ENCODE data around the gene UQCR10.

UQCR10 gene

DNA sequence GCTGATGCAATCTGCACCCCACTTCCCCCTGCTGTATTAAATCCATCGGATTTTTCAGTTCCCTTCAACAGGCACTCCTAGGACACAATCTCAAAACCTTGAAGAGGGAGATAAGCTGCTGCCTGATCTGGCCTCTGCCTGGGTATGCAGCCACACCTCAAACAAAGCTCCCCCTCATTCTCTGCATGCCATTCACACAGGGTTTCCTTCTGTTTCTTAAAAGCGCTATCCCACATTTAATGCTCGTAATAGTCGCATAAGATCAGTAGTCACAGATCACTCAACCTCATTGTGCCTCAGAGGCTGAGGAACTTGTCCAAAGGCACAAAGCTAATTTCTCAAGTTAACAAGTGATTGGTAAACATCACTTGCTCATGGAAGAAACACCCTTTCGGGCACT, 34.0 kb downstream of the UQCR10 start:
- Histone ChIP-seq H3K36me3 (ENCODE audit: insufficient read depth, low read length) (peaks cover 81% of the 10 kb centered on the region), H3K9me3 (ENCODE audit: low read length) (no peaks in the 10 kb centered on the region), H3K4me1 (ENCODE audit: insufficient read depth, low read length) (no peaks in the 10 kb centered on the region), H3K4me3 (ENCODE audit: low read length) (no peak overlapping the region), H2AFZ (ENCODE audit: low read depth, low read length) (no peak overlapping the region), H3K27me3 (ENCODE audit: insufficient read depth, low read length) (no peaks in the 10 kb centered on the region)

DNA sequence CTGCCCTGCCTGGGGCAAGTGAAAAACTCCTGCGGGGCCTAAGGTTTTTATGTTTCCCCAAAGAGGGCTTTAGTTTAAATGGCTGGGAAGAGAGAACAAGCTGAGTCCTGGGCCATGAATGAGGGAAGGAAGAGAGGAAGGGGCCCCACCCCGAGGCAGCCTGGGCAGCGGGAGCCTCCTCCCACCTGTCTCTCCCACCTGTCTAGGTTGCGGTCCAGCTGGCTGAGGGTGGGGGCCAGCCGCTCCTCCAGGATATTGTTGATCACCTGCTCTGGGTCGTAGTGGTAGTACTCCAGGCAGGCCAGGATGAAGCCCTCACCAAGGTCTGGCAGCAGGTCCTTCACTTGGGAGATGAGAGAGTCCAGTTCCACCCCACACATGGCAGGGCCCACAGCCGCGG, 34.6 kb downstream of the UQCR10 start:
- Histone ChIP-seq H3K4me3 (ENCODE audit: low read length) (no peak overlapping the region), H3K27me3 (ENCODE audit: insufficient read depth, low read length) (no peaks in the 10 kb centered on the region), H3K9me3 (ENCODE audit: low read length) (no peaks in the 10 kb centered on the region), H3K36me3 (ENCODE audit: insufficient read depth, low read length) (peaks cover 81% of the 10 kb centered on the region), H3K4me1 (ENCODE audit: insufficient read depth, low read length) (no peaks in the 10 kb centered on the region), H2AFZ (ENCODE audit: low read depth, low read length) (no peak overlapping the region)

DNA sequence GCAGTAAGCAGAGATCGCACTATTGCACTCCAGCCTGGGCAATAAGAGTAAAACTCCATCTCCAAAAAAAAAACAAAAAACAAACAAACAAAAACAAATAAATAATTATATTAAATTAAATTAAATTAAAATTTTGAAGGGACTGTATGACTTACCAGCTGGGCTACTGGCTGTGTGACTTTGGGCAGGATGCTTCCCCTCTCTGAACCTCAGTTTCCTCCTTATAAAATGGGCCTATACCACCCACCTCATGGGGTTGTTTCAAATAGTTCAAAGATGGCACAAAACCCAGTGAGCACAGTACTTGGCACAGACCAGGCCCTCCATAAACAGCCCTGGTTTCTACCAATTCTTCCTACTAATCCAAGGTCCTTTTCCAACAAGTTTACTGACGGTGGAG, 36.0 kb downstream of the UQCR10 start:
- H3K4me3 ChIP-seq (ENCODE audit: low read length) = no peak overlapping the region
- H3K36me3 ChIP-seq (ENCODE audit: insufficient read depth, low read length) = peaks cover 82% of the 10 kb centered on the region

DNA sequence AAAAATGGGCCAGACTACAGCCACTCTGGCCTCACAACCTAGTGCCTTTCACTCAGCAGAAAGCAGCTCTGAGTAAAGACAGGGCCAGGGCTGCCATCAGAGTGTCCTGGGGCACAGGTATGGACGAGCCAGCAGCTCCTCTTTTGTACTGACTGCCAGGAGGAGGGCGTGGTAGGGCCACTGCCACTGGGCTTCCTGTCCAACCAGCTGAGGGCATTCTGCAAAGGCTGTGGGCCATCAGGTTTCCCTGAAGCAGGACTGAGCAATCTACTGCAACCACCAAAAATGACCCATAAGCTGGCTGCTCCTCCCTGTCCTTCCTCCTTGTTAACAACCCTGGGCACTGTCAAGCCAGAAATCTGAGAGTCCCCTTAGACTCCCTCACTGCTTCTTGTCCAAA, 37.8 kb downstream of the UQCR10 start:
- Histone ChIP-seq H3K4me3 (ENCODE audit: low read length) (no peak overlapping the region), H3K36me3 (ENCODE audit: insufficient read depth, low read length) (peaks cover 73% of the 10 kb centered on the region), H3K4me1 (ENCODE audit: insufficient read depth, low read length) (no peaks in the 10 kb centered on the region), H3K9me3 (ENCODE audit: low read length) (no peaks in the 10 kb centered on the region), H3K27me3 (ENCODE audit: insufficient read depth, low read length) (no peaks in the 10 kb centered on the region), H2AFZ (ENCODE audit: low read depth, low read length) (no peak overlapping the region)

More for the DNA sequence above, 36.0 kb downstream of the UQCR10 start:
- H3K9me3 ChIP-seq (ENCODE audit: low read length) = no peaks in the 10 kb centered on the region
- H3K4me1 ChIP-seq (ENCODE audit: insufficient read depth, low read length) = no peaks in the 10 kb centered on the region
- no peak overlapping the region for H2AFZ ChIP-seq (ENCODE audit: low read depth, low read length)
- H3K27me3 ChIP-seq (ENCODE audit: insufficient read depth, low read length) = no peaks in the 10 kb centered on the region

DNA sequence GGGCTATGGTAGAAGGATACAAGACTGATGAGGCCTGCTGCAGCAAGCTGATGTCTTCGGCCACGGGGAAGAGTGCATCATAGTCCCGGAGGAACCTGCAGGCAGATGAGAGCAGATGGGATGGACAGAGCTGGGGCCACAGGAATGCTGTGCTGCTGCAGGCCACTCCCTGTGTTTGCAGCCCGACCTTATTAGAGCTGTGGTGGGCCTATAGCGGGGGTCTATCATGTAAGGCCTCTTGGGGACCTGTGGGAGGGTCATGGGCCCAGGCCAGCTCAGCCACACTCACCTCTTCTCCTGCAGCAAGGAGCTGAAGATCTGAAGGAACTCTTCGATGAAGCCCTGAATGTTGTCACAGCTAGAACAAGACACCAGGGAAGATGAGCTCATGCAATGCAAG, 39.0 kb downstream of the UQCR10 start:
- no peaks in the 10 kb centered on the region for H3K4me1 ChIP-seq (ENCODE audit: insufficient read depth, low read length)
- no peaks in the 10 kb centered on the region for H3K9me3 ChIP-seq (ENCODE audit: low read length)
- peaks cover 68% of the 10 kb centered on the region for H3K36me3 ChIP-seq (ENCODE audit: insufficient read depth, low read length)
- H3K4me3 ChIP-seq (ENCODE audit: low read length) = no peak overlapping the region
- H3K27me3 ChIP-seq (ENCODE audit: insufficient read depth, low read length) = no peaks in the 10 kb centered on the region
- H2AFZ ChIP-seq (ENCODE audit: low read depth, low read length) = no peak overlapping the region

DNA sequence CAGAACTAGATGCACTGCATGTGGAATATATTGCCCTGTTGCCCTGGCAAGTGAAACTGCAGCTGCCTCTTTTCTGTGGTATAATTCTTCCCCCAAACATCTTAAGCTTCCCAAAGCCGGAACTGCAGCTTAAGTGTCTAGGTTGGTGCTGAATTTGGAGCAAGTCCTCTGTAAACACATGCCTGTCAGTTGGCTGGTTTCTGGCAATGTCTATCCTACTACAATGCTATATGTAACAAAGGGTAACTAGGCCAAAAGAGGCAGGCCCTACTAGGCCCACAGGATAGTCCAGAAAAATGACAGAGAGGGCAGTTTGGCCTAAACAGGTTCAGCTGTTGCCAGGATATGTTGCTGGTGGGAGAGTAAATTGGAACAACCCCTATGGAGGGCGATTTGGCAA, 43.0 kb downstream of the UQCR10 start:
- H3K36me3 ChIP-seq (ENCODE audit: insufficient read depth, low read length) = peaks cover 71% of the 10 kb centered on the region
- H3K9me3 ChIP-seq (ENCODE audit: low read length) = no peaks in the 10 kb centered on the region
- no peak overlapping the region for H2AFZ ChIP-seq (ENCODE audit: low read depth, low read length)
- no peak overlapping the region for H3K4me3 ChIP-seq (ENCODE audit: low read length)
- H3K27me3 ChIP-seq (ENCODE audit: insufficient read depth, low read length) = no peaks in the 10 kb centered on the region
- no peaks in the 10 kb centered on the region for H3K4me1 ChIP-seq (ENCODE audit: insufficient read depth, low read length)

DNA sequence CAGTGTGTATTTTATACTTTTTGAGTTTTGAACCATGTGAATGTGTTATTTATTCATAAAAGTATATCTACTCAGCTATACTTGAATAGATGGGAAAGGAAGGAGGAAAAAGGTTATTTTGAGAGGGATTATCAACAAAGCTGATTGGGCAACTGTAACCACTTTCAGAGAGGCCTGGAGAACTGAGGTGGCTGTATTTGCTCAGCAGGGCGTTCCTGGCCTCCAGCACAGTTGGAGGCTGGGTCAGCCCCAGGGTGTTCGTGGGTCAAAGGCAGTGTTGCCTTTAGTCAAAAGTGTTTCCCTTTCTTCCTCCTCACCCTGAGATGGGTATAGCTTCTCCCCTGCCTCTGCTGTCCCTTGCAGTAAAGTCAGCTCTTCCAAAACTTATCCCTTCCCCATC, 44.2 kb downstream of the UQCR10 start:
- Histone ChIP-seq H2AFZ (ENCODE audit: low read depth, low read length) (no peak overlapping the region), H3K27me3 (ENCODE audit: insufficient read depth, low read length) (no peaks in the 10 kb centered on the region), H3K4me3 (ENCODE audit: low read length) (no peak overlapping the region), H3K9me3 (ENCODE audit: low read length) (no peaks in the 10 kb centered on the region), H3K36me3 (ENCODE audit: insufficient read depth, low read length) (peaks cover 73% of the 10 kb centered on the region), H3K4me1 (ENCODE audit: insufficient read depth, low read length) (no peaks in the 10 kb centered on the region)

DNA sequence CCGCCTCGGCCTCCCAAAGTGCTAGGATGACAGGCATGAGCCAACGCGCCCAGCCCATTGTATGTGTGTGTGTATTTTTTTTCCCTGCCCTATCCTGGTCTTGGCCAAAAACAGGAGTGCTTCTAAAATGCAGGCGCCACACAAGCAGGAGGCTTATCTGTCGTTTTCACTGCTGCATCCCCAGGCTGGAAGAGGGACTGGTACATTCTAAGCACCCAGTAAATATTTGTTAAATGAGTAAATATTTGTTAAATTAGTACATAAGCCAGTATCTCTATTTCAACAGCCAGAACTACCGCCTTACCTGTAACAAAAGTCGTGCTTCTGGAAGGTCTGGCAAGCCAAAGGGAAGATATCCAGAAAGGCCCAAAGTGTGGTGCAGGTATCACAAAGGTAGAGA, 46.0 kb downstream of the UQCR10 start:
- H3K4me1 ChIP-seq (ENCODE audit: insufficient read depth, low read length) = no peaks in the 10 kb centered on the region
- H2AFZ ChIP-seq (ENCODE audit: low read depth, low read length) = no peak overlapping the region
- peaks cover 70% of the 10 kb centered on the region for H3K36me3 ChIP-seq (ENCODE audit: insufficient read depth, low read length)
- H3K27me3 ChIP-seq (ENCODE audit: insufficient read depth, low read length) = no peaks in the 10 kb centered on the region
- no peaks in the 10 kb centered on the region for H3K9me3 ChIP-seq (ENCODE audit: low read length)
- no peak overlapping the region for H3K4me3 ChIP-seq (ENCODE audit: low read length)

DNA sequence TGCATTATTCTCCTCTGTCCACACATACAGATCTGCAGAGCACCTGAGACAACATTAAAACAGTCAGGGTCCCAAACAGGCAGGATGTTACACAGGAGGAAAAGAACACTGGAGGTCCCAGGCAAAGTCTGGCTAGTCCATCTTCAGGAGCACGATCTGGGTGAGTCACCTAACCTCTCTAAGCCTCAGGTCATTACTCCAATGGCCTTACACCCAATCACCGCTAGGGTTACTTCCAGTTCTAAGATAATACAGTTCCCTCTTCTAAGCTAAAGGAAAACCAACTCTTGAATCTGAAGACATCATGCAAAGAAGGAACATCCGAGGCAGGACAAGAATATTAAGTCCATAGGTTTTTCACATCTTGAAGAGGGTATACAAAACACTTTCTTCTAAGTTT, 46.4 kb downstream of the UQCR10 start:
- Histone ChIP-seq H3K9me3 (ENCODE audit: low read length) (no peaks in the 10 kb centered on the region), H3K27me3 (ENCODE audit: insufficient read depth, low read length) (no peaks in the 10 kb centered on the region), H3K36me3 (ENCODE audit: insufficient read depth, low read length) (peaks cover 66% of the 10 kb centered on the region)

DNA sequence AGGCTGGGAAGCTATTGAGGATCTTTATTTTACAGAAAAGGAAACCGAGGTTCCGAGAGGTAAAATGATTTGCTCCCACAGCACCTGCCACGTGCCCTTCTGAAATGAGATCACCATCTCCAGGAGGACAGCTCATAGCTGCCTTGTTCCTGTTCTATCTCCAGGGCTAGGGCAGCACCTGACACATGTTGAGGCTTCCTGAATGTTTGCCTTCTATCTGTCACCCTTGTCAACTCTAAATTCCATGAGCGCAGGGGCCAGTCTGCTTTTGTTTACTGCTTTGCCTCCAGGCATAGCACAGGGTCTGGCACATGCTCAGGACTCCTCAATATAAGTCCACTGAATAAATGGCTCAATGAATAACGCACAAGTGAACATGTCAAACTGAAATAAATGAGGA, 46.8 kb downstream of the UQCR10 start:
- no peaks in the 10 kb centered on the region for H3K9me3 ChIP-seq (ENCODE audit: low read length)
- H3K36me3 ChIP-seq (ENCODE audit: insufficient read depth, low read length) = peaks cover 69% of the 10 kb centered on the region
- no peaks in the 10 kb centered on the region for H3K4me1 ChIP-seq (ENCODE audit: insufficient read depth, low read length)

More for the DNA sequence above, 46.4 kb downstream of the UQCR10 start:
- no peak overlapping the region for H2AFZ ChIP-seq (ENCODE audit: low read depth, low read length)
- H3K4me3 ChIP-seq (ENCODE audit: low read length) = no peak overlapping the region
- H3K4me1 ChIP-seq (ENCODE audit: insufficient read depth, low read length) = no peaks in the 10 kb centered on the region

DNA sequence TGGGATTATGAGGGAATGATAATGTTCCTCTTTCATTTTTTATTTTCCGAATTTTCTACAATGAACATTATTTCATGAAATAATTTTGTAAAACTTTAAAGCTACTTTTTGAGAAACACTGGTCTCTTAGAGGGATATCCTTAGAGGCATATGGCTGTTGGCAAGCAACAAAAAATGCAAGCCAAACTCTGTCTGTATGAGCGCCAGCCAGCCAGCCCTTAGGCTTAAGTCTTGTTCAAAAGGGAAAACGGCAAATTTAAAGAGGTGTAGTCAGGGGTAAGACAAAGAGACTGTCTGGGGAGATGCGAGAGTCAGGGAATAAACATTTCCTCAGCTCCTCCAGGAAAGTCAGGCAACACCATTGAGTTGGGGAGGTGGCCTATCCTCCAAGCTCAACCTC, 48.4 kb downstream of the UQCR10 start:
- Histone ChIP-seq H3K36me3 (ENCODE audit: insufficient read depth, low read length) (peaks cover 68% of the 10 kb centered on the region), H3K4me1 (ENCODE audit: insufficient read depth, low read length) (no peaks in the 10 kb centered on the region), H3K4me3 (ENCODE audit: low read length) (no peak overlapping the region)

More for the DNA sequence above, 46.8 kb downstream of the UQCR10 start:
- Histone ChIP-seq H2AFZ (ENCODE audit: low read depth, low read length) (no peak overlapping the region), H3K4me3 (ENCODE audit: low read length) (no peak overlapping the region), H3K27me3 (ENCODE audit: insufficient read depth, low read length) (no peaks in the 10 kb centered on the region)

DNA sequence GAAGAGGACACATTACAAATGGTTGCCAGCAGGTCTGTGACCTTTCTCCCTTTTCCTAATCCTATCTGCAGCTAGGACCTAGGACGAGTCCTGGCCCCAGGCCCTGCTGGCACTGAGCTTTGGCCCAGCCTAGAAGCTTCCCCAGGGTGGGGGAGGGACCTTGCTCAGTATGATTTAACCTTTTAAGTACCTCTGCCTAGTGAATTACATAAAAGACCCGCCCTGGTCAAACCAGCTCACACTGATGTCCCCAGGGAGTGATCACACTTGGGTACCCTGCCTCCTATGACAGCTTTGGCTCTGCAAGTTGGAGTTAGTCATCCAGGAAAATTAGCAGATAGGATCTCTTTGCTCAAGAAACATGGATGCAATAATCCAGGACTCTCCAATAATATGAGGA, 49.0 kb downstream of the UQCR10 start:
- Histone ChIP-seq H3K9me3 (ENCODE audit: low read length) (no peaks in the 10 kb centered on the region), H3K27me3 (ENCODE audit: insufficient read depth, low read length) (no peaks in the 10 kb centered on the region), H2AFZ (ENCODE audit: low read depth, low read length) (no peak overlapping the region), H3K4me1 (ENCODE audit: insufficient read depth, low read length) (no peaks in the 10 kb centered on the region), H3K36me3 (ENCODE audit: insufficient read depth, low read length) (peaks cover 71% of the 10 kb centered on the region), H3K4me3 (ENCODE audit: low read length) (no peak overlapping the region)

More for the DNA sequence above, 48.4 kb downstream of the UQCR10 start:
- Histone ChIP-seq H2AFZ (ENCODE audit: low read depth, low read length) (no peak overlapping the region), H3K27me3 (ENCODE audit: insufficient read depth, low read length) (no peaks in the 10 kb centered on the region), H3K9me3 (ENCODE audit: low read length) (no peaks in the 10 kb centered on the region)

DNA sequence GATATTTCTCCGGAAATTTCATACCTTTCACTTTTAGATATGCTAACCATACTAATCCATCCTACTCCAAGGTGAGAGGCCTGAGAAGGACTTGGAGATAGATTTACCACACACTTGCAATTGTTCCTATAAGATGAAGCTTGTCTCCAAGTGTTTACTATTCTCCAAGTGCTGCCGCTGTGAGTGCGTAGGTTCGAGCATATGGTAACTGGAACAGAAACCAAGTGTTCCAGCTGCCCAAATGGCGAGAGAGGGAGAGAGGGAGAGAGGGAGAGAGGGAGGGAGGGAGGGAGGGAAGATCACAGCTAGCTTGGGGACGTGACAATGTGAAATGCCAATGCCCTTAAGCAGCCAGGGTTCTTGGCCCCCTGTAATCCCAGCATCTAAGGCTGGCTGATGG, 49.4 kb downstream of the UQCR10 start:
- Histone ChIP-seq H2AFZ (ENCODE audit: low read depth, low read length) (no peak overlapping the region), H3K36me3 (ENCODE audit: insufficient read depth, low read length) (peaks cover 71% of the 10 kb centered on the region), H3K4me3 (ENCODE audit: low read length) (no peak overlapping the region), H3K9me3 (ENCODE audit: low read length) (no peaks in the 10 kb centered on the region), H3K27me3 (ENCODE audit: insufficient read depth, low read length) (no peaks in the 10 kb centered on the region), H3K4me1 (ENCODE audit: insufficient read depth, low read length) (no peaks in the 10 kb centered on the region)

DNA sequence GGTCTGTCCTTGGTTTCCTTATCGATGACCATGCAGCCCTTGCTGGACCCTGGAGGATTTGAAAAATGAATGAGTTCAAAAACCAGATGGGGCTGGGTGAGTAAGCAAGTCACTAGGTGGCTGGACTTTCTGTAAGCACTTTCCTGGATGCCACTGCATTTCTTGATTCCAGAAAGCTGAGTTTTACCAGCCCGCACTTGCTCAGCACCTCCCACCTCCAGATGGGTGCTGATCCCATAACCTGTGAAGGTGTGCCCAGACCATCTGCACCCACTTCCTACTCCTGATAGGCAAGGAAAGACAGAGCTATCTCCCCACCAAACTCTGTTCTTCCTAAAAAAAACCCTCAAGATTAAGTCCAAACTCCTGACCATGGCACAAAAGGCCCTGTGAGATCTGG, 49.8 kb downstream of the UQCR10 start:
- peaks cover 72% of the 10 kb centered on the region for H3K36me3 ChIP-seq (ENCODE audit: insufficient read depth, low read length)
- no peaks in the 10 kb centered on the region for H3K9me3 ChIP-seq (ENCODE audit: low read length)
- no peaks in the 10 kb centered on the region for H3K27me3 ChIP-seq (ENCODE audit: insufficient read depth, low read length)

More for the DNA sequence above, 49.8 kb downstream of the UQCR10 start:
- H2AFZ ChIP-seq (ENCODE audit: low read depth, low read length) = no peak overlapping the region
- H3K4me3 ChIP-seq (ENCODE audit: low read length) = no peak overlapping the region
- no peaks in the 10 kb centered on the region for H3K4me1 ChIP-seq (ENCODE audit: insufficient read depth, low read length)

Measured in neuron (in vitro differentiated cells).